ENCODE data around the gene IL17C.

DNA sequence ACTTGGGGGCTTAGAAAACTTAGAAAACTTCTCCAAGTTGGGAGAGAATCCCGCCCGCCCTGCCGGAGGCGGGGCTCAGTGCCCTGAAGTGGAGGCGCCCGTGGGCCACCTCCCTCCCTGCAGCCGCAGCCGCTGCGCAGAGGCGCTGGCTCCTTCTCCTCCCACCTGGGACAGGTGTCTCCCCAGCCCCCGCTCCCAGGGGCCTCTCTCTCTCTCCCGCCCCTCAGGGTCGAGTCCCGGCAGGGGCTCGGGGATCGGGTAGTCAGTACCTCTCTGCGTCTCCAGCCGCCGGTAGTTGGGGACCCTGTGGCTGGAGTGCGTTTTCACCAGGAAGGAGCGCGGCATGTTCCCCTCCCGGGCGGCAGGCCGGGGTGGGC is 47.7 kb downstream of the IL17C start:
- TF ChIP-seq TCF7 (IDR thresholded peaks at IDR 0.05; ENCODE audit: borderline replicate concordance): no peak
- no peak for TF ChIP-seq EZH2 (IDR thresholded peaks at IDR 0.05; ENCODE audit: borderline replicate concordance, control insufficient read depth, low read depth, low read length)
- TF ChIP-seq, protein P1, sequence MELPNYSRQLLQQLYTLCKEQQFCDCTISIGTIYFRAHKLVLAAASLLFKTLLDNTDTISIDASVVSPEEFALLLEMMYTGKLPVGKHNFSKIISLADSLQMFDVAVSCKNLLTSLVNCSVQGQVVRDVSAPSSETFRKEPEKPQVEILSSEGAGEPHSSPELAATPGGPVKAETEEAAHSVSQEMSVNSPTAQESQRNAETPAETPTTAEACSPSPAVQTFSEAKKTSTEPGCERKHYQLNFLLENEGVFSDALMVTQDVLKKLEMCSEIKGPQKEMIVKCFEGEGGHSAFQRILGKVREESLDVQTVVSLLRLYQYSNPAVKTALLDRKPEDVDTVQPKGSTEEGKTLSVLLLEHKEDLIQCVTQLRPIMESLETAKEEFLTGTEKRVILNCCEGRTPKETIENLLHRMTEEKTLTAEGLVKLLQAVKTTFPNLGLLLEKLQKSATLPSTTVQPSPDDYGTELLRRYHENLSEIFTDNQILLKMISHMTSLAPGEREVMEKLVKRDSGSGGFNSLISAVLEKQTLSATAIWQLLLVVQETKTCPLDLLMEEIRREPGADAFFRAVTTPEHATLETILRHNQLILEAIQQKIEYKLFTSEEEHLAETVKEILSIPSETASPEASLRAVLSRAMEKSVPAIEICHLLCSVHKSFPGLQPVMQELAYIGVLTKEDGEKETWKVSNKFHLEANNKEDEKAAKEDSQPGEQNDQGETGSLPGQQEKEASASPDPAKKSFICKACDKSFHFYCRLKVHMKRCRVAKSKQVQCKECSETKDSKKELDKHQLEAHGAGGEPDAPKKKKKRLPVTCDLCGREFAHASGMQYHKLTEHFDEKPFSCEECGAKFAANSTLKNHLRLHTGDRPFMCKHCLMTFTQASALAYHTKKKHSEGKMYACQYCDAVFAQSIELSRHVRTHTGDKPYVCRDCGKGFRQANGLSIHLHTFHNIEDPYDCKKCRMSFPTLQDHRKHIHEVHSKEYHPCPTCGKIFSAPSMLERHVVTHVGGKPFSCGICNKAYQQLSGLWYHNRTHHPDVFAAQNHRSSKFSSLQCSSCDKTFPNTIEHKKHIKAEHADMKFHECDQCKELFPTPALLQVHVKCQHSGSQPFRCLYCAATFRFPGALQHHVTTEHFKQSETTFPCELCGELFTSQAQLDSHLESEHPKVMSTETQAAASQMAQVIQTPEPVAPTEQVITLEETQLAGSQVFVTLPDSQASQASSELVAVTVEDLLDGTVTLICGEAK (IDR thresholded peaks at IDR 0.05; ENCODE audit: borderline replicate concordance): no peak
- TF ChIP-seq ZNF217 (IDR thresholded peaks at IDR 0.05): no peak
- TF ChIP-seq RFX5 (IDR thresholded peaks at IDR 0.05; ENCODE audit: low read depth, low read length): no peak
- no peak for TF ChIP-seq USF2 (IDR thresholded peaks at IDR 0.05; ENCODE audit: borderline replicate concordance, low read depth, low read length)
- no peak for TF ChIP-seq CTCF (IDR thresholded peaks at IDR 0.05 in 2 of 3, conservative IDR thresholded peaks at IDR 0.05 in 1 of 3; ENCODE audit: control insufficient read depth in 2 of 3, extremely low read depth in 1 of 3, insufficient read depth in 1 of 3, low read depth in 3 of 3, low read length in 3 of 3)
- TF ChIP-seq POLR2AphosphoS5 (IDR thresholded peaks at IDR 0.05; ENCODE audit: low read length): no peak
- no peak for TF ChIP-seq BHLHE40 (IDR thresholded peaks at IDR 0.05; ENCODE audit: borderline replicate concordance in 1 of 2, low read depth in 2 of 2, low read length in 1 of 2)
- no peak for TF ChIP-seq MAX (IDR thresholded peaks at IDR 0.05; ENCODE audit: low read depth, low read length)
